Activated naive CD4-positive, alpha-beta T cell treated with anti-CD3 and anti-CD28 coated beads, Interleukin-2, amount 10 ng/mL, durations not matched to agents 7 days and 5 days (primary cell): ENCODE data around the gene NADK.

ENCODE experiments used
- CTCF ChIA-PET: fragments of 350-600 bp; sonication (Branson Sonifier 250); formaldehyde crosslinking; loops from one replicate; lab custom pipeline; 2021; ENCODE audit warnings: antibody characterized with exemption; lab: Charles Lee
- DNase-seq: peaks from one replicate; pipeline ENCODE4 v3.0.0-alpha.2; 2020
- H3K27ac Mint-ChIP-seq: one replicate; pipeline ENCODE4 v1.8.0; 2021; ENCODE audit warnings: mild to moderate bottlenecking, moderate library complexity, mixed read lengths
- H3K27me3 Mint-ChIP-seq: one replicate; pipeline ENCODE4 v1.8.0; 2021; ENCODE audit warnings: mild to moderate bottlenecking, mixed read lengths
- H3K36me3 Mint-ChIP-seq: one replicate; pipeline ENCODE4 v1.8.0; 2021; ENCODE audit warnings: mixed read lengths
- H3K4me1 Mint-ChIP-seq: one replicate; pipeline ENCODE4 v1.8.0; 2021; ENCODE audit warnings: mixed read lengths
- H3K4me3 Mint-ChIP-seq: one replicate; pipeline ENCODE4 v1.8.0; 2021; ENCODE audit warnings: mild to moderate bottlenecking, moderate library complexity, mixed read lengths
- H3K9me3 Mint-ChIP-seq: one replicate; pipeline ENCODE4 v1.8.0; 2021; ENCODE audit warnings: mixed read lengths

The NADK gene, protein sequence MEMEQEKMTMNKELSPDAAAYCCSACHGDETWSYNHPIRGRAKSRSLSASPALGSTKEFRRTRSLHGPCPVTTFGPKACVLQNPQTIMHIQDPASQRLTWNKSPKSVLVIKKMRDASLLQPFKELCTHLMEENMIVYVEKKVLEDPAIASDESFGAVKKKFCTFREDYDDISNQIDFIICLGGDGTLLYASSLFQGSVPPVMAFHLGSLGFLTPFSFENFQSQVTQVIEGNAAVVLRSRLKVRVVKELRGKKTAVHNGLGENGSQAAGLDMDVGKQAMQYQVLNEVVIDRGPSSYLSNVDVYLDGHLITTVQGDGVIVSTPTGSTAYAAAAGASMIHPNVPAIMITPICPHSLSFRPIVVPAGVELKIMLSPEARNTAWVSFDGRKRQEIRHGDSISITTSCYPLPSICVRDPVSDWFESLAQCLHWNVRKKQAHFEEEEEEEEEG

DNA sequence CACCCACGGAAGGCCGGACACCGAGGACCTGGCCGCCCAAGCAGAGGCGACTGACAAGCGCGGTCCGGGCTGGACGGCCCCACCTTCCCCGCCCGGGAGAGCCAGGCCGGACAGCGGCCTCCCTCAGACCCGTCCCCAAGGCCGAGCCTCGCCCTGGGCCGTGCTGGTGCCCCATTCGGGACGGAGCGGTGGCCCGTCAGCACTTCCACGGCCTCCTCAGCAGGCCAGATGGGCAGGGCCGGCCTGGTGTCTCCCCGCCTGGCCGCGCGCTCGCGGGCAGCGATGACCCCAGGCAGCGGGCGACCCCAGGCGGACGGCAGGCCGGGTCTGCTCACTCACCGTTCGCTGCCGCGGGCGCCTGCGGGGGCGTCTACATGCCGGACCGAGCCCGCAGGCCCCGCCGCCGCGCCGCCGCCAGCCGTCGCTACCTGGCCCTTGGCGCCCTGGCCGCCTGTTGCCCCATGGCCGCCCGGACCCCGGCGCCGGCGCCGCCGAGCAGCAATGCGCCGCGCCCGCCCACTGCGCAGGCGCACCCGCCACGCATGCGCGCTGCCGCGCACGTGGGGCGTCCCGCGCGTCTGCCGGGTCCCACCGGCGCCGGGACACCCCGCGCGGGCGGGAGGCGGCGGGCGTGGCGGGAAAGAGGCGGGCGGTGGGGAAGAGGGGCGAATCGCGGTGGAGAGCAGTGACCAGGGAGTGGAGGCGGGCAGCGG, at the start of gene NADK:
TSS of gene NADK (minus strand) at position 521 of the 713 bp plus-strand sequence. CDS start 13,064 bp downstream, outside the sequence.
- H3K36me3 Mint-ChIP-seq, result peaks cover 6% of the 10 kb centered on the region
- peak within 1 kb of the TSS; percentile 99 for H3K27ac Mint-ChIP-seq
- DNase-seq, result peak; percentile 77
- peaks cover 69% of the 10 kb centered on the region for H3K4me1 Mint-ChIP-seq
- H3K9me3 Mint-ChIP-seq, result no peaks in the 10 kb centered on the region
- CTCF ChIA-PET, result interaction anchor here (1.1 kb wide), 1 partner anchor 131 kb away, joined by 3 read pairs; no protein-coding TSS in a partner anchor
- peak within 1 kb of the TSS; percentile 80 for H3K4me3 Mint-ChIP-seq
- no peaks in the 10 kb centered on the region for H3K27me3 Mint-ChIP-seq

DNA sequence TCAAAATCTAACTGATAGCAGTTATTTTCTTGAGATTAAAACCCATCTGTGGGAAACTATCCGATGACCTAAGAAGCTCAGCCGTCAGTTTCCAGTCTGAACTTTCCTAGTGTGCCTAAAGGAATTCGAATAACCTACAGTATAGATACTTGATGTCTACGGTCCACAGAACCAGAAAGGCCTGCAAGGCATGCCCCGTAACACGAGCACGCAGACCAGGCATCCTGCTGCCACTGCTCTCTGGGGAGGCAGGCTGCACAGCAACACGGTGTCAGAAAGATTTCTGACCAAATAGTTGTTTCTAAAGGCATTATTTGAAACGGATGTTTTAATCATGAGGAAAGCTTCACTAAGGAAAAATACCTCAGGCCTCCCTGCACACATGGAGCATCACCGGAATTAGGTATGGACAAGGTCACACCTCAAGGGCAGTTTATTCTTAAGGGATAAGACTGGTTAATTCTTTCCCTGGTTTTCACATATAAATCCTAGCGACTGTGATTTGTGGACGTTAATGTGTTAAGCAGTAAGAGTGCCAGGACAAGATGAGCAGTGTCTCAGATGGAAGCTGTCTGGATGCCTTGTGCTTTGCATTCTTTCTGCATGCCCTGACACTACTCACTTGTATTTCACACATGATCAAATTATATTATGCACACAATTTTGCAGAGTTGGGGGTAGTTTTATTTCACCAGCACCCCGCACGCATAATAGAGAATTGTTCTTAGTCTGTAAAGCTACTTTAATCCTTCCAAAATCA, 49.0 kb upstream of the NADK start:
- peaks cover 29% of the 10 kb centered on the region for H3K36me3 Mint-ChIP-seq
- CTCF ChIA-PET, result no interaction called here
- H3K27ac Mint-ChIP-seq, result no peak overlapping the region
- H3K4me1 Mint-ChIP-seq, result peaks cover 30% of the 10 kb centered on the region
- no peak for DNase-seq
- H3K9me3 Mint-ChIP-seq, result no peaks in the 10 kb centered on the region
- no peak overlapping the region for H3K4me3 Mint-ChIP-seq
- no peaks in the 10 kb centered on the region for H3K27me3 Mint-ChIP-seq

DNA sequence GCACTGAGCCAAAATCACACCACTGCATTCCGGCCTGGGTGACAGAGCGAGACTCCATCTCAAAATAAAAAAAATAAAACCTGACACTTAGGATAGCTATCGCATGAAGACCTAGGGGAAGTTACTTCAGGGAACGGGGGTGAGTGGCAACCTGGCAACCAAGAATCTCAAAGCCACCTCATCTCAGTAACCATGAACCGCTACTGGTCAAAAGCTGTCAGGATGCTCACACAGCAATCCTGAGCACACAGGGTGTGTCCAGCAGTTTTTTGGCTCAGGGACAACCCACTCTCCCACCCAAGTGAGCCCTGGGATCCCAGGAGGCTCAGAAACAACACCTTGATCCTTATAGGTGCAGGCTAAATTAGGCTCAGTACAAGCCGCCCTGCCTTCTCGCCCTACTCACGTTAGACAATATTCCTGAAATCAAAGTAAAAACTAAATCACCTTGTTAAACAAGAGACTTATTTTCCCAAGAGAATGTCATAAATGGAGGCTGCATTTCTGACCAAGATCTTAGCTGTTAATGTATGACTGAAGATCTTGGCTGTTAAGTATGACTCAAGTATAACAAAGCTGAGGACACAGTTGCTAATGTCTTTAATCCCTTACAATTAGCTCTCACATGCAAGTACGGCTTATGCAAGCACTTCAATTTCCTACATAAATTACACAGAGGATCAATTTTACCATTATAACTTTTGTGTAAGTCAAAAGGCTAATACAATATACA, 48.3 kb upstream of the NADK start:
- H3K27ac Mint-ChIP-seq, result peak overlapping the region; percentile 44
- H3K4me1 Mint-ChIP-seq, result peaks cover 28% of the 10 kb centered on the region
- peaks cover 26% of the 10 kb centered on the region for H3K36me3 Mint-ChIP-seq
- no peak overlapping the region for H3K4me3 Mint-ChIP-seq
- H3K27me3 Mint-ChIP-seq, result no peaks in the 10 kb centered on the region
- CTCF ChIA-PET, result no interaction called here
- no peaks in the 10 kb centered on the region for H3K9me3 Mint-ChIP-seq
- no peak for DNase-seq

DNA sequence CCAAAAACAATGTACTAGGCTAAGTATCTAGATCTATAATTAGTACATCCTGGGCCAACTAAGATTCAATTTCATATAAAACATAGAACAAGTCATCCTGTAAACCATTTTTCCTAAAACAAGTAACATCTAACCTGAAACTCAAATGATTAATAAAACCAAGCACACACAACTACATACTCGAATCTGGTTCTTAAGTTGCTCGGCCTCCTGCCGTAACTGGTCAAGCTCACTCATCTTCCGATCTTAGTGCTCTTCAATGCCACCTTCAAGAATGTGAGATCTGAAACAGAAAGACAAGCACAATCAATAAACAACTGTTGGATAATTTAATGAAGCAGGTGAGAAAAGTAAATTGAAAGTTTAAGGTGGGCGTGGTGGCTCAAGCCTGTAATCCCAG, 46.9 kb upstream of the NADK start:
- no peak overlapping the region for H3K4me3 Mint-ChIP-seq
- no peaks in the 10 kb centered on the region for H3K9me3 Mint-ChIP-seq
- CTCF ChIA-PET, result no interaction called here
- peaks cover 28% of the 10 kb centered on the region for H3K4me1 Mint-ChIP-seq
- no peak for DNase-seq
- peak overlapping the region; percentile 66 for H3K27ac Mint-ChIP-seq
- H3K36me3 Mint-ChIP-seq, result peaks cover 32% of the 10 kb centered on the region
- no peaks in the 10 kb centered on the region for H3K27me3 Mint-ChIP-seq

DNA sequence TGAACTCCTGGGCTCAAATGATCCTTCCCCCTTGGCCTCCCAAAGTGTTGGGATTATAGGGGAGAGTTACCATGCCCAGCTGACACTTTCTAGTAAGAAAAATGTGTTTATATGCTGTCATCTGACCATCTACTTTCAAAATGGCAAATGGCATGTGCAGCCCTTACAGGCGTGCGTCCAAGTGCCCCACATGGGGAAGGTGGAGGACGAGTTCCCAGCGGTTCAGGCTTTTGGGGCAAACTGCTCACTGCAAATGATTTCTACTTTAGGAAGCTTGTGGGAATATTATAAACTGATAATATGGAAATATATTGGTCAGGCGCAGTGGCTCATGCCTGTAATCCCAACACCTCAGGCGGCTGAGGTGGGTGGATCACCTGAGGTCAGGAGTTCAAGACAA, 41.5 kb upstream of the NADK start:
- H3K36me3 Mint-ChIP-seq, result peaks cover 49% of the 10 kb centered on the region

GRCh38 chr1:1817221-1817620, 39.0 kb upstream of the NADK start:
- Mint-ChIP-seq H3K4me3 (no peak overlapping the region), H3K27me3 (no peaks in the 10 kb centered on the region), H3K9me3 (no peaks in the 10 kb centered on the region), H3K27ac (no peak overlapping the region), H3K4me1 (no peaks in the 10 kb centered on the region), H3K36me3 (peaks cover 52% of the 10 kb centered on the region)
- no peak for DNase-seq
- CTCF ChIA-PET, result no interaction called here

More for the DNA sequence above, 41.5 kb upstream of the NADK start:
- H3K27me3 Mint-ChIP-seq, result no peaks in the 10 kb centered on the region
- H3K27ac Mint-ChIP-seq, result no peak overlapping the region
- no peaks in the 10 kb centered on the region for H3K9me3 Mint-ChIP-seq
- H3K4me1 Mint-ChIP-seq, result peaks cover 15% of the 10 kb centered on the region
- CTCF ChIA-PET, result no interaction called here
- no peak for DNase-seq
- H3K4me3 Mint-ChIP-seq, result no peak overlapping the region

GRCh38 chr1:1815606-1816281, 37.5 kb upstream of the NADK start:
- H3K27ac Mint-ChIP-seq, result no peak overlapping the region
- H3K4me3 Mint-ChIP-seq, result no peak overlapping the region
- no peaks in the 10 kb centered on the region for H3K4me1 Mint-ChIP-seq

DNA sequence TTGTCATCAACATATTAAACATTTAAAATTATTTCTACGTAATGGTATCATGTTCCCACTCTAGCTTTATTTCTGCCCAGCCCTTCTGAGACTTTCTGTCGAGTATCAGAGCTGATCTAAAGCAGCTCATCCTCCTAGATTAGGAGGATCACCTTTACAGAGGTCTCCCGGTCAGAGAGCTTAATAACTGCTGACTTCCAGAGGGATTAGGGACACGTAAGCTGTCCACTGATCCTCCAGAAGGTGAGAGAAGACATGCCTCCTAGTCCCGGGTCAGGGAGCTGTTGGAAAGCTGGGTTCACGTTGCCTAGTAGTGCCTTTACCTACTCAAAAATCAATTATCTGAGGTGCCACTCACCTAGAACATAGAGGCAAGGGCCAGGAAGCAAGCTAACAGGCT, 31.2 kb upstream of the NADK start:
- Mint-ChIP-seq H3K4me1 (peaks cover 1% of the 10 kb centered on the region), H3K4me3 (no peak overlapping the region), H3K36me3 (peaks cover 34% of the 10 kb centered on the region), H3K27ac (no peak overlapping the region), H3K27me3 (no peaks in the 10 kb centered on the region), H3K9me3 (no peaks in the 10 kb centered on the region)
- CTCF ChIA-PET, result interaction anchor here (0.9 kb wide), 1 partner anchor 61 kb away, joined by 3 read pairs; no protein-coding TSS in a partner anchor
- no peak for DNase-seq

More at GRCh38 chr1:1815606-1816281, 37.5 kb upstream of the NADK start:
- no peaks in the 10 kb centered on the region for H3K9me3 Mint-ChIP-seq
- H3K36me3 Mint-ChIP-seq, result peaks cover 48% of the 10 kb centered on the region
- DNase-seq, result no peak
- H3K27me3 Mint-ChIP-seq, result no peaks in the 10 kb centered on the region
- CTCF ChIA-PET, result no interaction called here

GRCh38 chr1:1808206-1808605, 29.9 kb upstream of the NADK start:
- Mint-ChIP-seq H3K4me3 (no peak overlapping the region), H3K36me3 (peaks cover 34% of the 10 kb centered on the region), H3K9me3 (no peaks in the 10 kb centered on the region), H3K27me3 (no peaks in the 10 kb centered on the region), H3K27ac (peak overlapping the region; percentile 33), H3K4me1 (peaks cover 3% of the 10 kb centered on the region)
- CTCF ChIA-PET, result no interaction called here
- DNase-seq, result no peak

- Mint-ChIP-seq H3K36me3 (peaks cover 34% of the 10 kb centered on the region), H3K4me3 (no peak overlapping the region), H3K27ac (peak overlapping the region; percentile 28), H3K27me3 (no peaks in the 10 kb centered on the region), H3K9me3 (no peaks in the 10 kb centered on the region), H3K4me1 (peaks cover 8% of the 10 kb centered on the region)
- DNase-seq, result no peak
- CTCF ChIA-PET, result no interaction called here
Observed at GRCh38 chr1:1806890-1807289, 28.6 kb upstream of the NADK start.

DNA sequence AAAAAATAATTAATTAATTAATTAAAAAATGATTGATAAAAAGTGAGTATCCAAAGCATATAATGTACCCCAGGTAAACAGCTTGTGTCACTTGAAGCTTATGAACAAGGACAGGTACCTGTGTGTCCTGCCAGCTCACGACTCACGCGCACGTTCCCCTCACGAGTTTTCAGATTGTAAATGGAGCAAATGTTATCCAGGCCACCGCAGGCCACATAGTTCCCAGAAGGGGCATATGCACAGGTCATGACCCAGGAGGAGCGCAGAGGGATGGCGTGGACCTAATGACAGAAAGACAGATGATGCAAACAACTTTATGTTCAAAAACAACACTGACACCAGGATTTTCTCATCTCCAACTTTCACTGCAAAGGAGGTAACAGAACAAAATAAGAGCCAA, 26.0 kb upstream of the NADK start:
- Mint-ChIP-seq H3K4me3 (no peak overlapping the region), H3K27ac (no peak overlapping the region), H3K27me3 (no peaks in the 10 kb centered on the region), H3K36me3 (peaks cover 48% of the 10 kb centered on the region), H3K4me1 (peaks cover 15% of the 10 kb centered on the region), H3K9me3 (no peaks in the 10 kb centered on the region)
- DNase-seq, result no peak
- CTCF ChIA-PET, result no interaction called here

GRCh38 chr1:1802871-1803270, 24.6 kb upstream of the NADK start:
- peaks cover 15% of the 10 kb centered on the region for H3K4me1 Mint-ChIP-seq
- no peak overlapping the region for H3K27ac Mint-ChIP-seq
- DNase-seq, result no peak
- no peaks in the 10 kb centered on the region for H3K27me3 Mint-ChIP-seq
- peaks cover 44% of the 10 kb centered on the region for H3K36me3 Mint-ChIP-seq
- no peaks in the 10 kb centered on the region for H3K9me3 Mint-ChIP-seq
- no peak overlapping the region for H3K4me3 Mint-ChIP-seq
- CTCF ChIA-PET, result interaction anchor here (0.7 kb wide), 1 partner anchor 103 kb away, joined by 5 read pairs; no protein-coding TSS in a partner anchor

DNA sequence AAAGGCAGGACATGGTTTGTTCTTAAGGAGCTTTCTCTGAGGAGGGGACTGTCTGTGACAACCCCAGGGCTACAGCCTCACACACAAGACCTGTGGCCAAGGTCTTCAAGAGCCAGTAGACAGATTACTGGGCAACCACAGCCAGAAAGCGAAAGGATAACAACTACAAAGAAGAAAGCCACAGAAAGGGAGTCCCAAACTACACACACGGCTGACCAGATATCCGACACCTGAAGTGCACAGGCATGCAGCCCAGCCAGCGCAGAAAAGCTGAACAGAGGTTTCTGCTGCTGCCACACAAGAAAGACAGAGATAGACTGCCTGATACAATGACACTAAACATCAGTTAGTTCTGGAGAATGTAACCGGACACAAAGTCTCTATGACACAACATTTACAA, 21.4 kb upstream of the NADK start:
- Mint-ChIP-seq H3K27me3 (no peaks in the 10 kb centered on the region), H3K9me3 (no peaks in the 10 kb centered on the region), H3K36me3 (peaks cover 55% of the 10 kb centered on the region), H3K4me3 (no peak overlapping the region), H3K4me1 (peaks cover 15% of the 10 kb centered on the region), H3K27ac (no peak overlapping the region)
- no peak for DNase-seq
- CTCF ChIA-PET, result no interaction called here
